OCI-LY3 (cell line): ENCODE data around the gene DPP3.
"Not testable (repeated sequence)": the region's sequence is repeated elsewhere in the genome, so short reads cannot be mapped to it uniquely, and the experiment has no call there.

ENCODE experiments used
- H2AFZ ChIP-seq: fragments of 200-600, 300-600 bp; shearing (Covaris generic); 2 replicates; pipeline ENCODE4 v1.6.0; 2014; ENCODE audit warnings: antibody characterized with exemption, low read depth, low read length
- H3K27ac ChIP-seq: fragments of 200-600, 300-600 bp; sonication (generic); 2 replicates; pipeline ENCODE4 v1.5.1; 2014; ENCODE audit warnings: mild to moderate bottlenecking, low read length, moderate library complexity, mixed read lengths
- H3K27me3 ChIP-seq: fragments of 200-600, 300-600 bp; sonication (generic); 2 replicates; pipeline ENCODE4 v1.6.1; 2014; ENCODE audit warnings: low read depth, low read length, mixed read lengths
- H3K36me3 ChIP-seq: fragments of 200-600, 300-600 bp; sonication (generic); replicated peaks from 2 replicates; pipeline ENCODE3; 2014; ENCODE audit warnings: low read depth, low read length, mixed read lengths
- H3K4me1 ChIP-seq: fragments of 300-600, 200-600 bp; sonication (generic); 2 replicates; pipeline ENCODE4 v1.6.1; 2014; ENCODE audit warnings: low read length, mixed read lengths
- H3K4me2 ChIP-seq: fragments of 200-600, 300-600 bp; sonication (generic); 2 replicates; pipeline ENCODE4 v1.6.1; 2014; ENCODE audit warnings: low read length, mixed read lengths
- H3K4me3 ChIP-seq: fragments of 300-600, 200-600 bp; sonication (generic); 2 replicates; pipeline ENCODE4 v1.5.1; 2014; ENCODE audit warnings: antibody characterized with exemption, mild to moderate bottlenecking, low read length, moderate library complexity
- H3K79me2 ChIP-seq: fragments of 300-600, 200-600 bp; shearing (Covaris generic); 2 replicates; pipeline ENCODE4 v1.6.1; 2014; ENCODE audit warnings: mild to moderate bottlenecking, low read length, mixed read lengths
- H3K9ac ChIP-seq: fragments of 300-600, 200-600 bp; shearing (Covaris generic); 2 replicates; pipeline ENCODE4 v1.6.0; 2014; ENCODE audit warnings: mild to moderate bottlenecking, low read length, moderate library complexity
- H3K9me3 ChIP-seq: fragments of 200-600, 300-600 bp; shearing (Covaris generic); 2 replicates; pipeline ENCODE4 v1.6.1; 2014; ENCODE audit warnings: low read length, mixed read lengths; ENCODE audit not compliant: insufficient read depth
- H4K20me1 ChIP-seq: fragments of 200-600, 300-600 bp; sonication (generic); 2 replicates; pipeline ENCODE4 v1.6.1; 2016; ENCODE audit warnings: low read length, mixed read lengths; ENCODE audit not compliant: insufficient read depth
- CTCF ChIP-seq: fragments of 200-600, 300-600 bp; sonication (generic); IDR thresholded peaks from 2 replicates; pipeline ENCODE4 v1.5.1; 2014; ENCODE audit warnings: antibody characterized with exemption, low read length, low read depth
- EZH2phosphoT487 ChIP-seq: fragments of 200-600 bp; shearing (Covaris generic); IDR thresholded peaks from 2 replicates; pipeline ENCODE4 v1.6.1; 2018; ENCODE audit warnings: antibody characterized with exemption, mixed run types, low read depth

DPP3 gene

GRCh38 chr11:66438504-66439466 is 41.4 kb upstream of the DPP3 start, which contains the start of gene MRPL11:
Gene MRPL11 (minus strand): TSS chr11:66438848. CDS start chr11:66438754, 94 bp downstream.
- H2AFZ ChIP-seq: peak within 1 kb of the TSS; percentile 78
- peak within 1 kb of the TSS; percentile 66 for H3K27ac ChIP-seq
- H3K4me3 ChIP-seq: peak within 1 kb of the TSS; percentile 83
- peaks cover 5% of the 10 kb centered on the region for H3K4me1 ChIP-seq
- peak within 1 kb of the TSS; percentile 71 for H3K4me2 ChIP-seq
- no peaks in the 10 kb centered on the region for H3K9me3 ChIP-seq
- no peaks in the 10 kb centered on the region; the same call in 1 of the 2 replicates for H3K27me3 ChIP-seq
- no peak for TF ChIP-seq EZH2phosphoT487
- peak; percentile 84 for TF ChIP-seq CTCF
- peak within 1 kb of the TSS; percentile 65 for H3K9ac ChIP-seq
- H4K20me1 ChIP-seq: no peaks in the 10 kb centered on the region
- H3K79me2 ChIP-seq: peaks cover 9% of the 10 kb centered on the region
- H3K36me3 ChIP-seq: peaks cover 18% of the 10 kb centered on the region

- H4K20me1 ChIP-seq, H3K4me1 ChIP-seq, H3K9ac ChIP-seq, H3K27me3 ChIP-seq, H3K4me3 ChIP-seq, H3K9me3 ChIP-seq, H3K27ac ChIP-seq, H2AFZ ChIP-seq, H3K79me2 ChIP-seq, H3K4me2 ChIP-seq: not testable (repeated sequence)
- peaks cover 11% of the 10 kb centered on the region for H3K36me3 ChIP-seq
These were observed 39.9 kb upstream of the DPP3 start for GRCh38 chr11:66440101-66440939.

- not testable (repeated sequence) for H3K9me3 ChIP-seq, H3K4me2 ChIP-seq, H3K4me3 ChIP-seq, H3K79me2 ChIP-seq, H4K20me1 ChIP-seq, H3K27me3 ChIP-seq, H3K9ac ChIP-seq, H2AFZ ChIP-seq, H3K4me1 ChIP-seq, H3K27ac ChIP-seq
- H3K36me3 ChIP-seq: peaks cover 11% of the 10 kb centered on the region
These were observed 39.3 kb upstream of the DPP3 start for GRCh38 chr11:66440940-66441282.

GRCh38 chr11:66443602-66444001 is 36.6 kb upstream of the DPP3 start:
- Histone ChIP-seq H2AFZ (no peak overlapping the region), H3K9me3 (no peaks in the 10 kb centered on the region), H3K4me3 (no peak overlapping the region), H3K9ac (no peak overlapping the region), H3K4me2 (no peak overlapping the region), H3K27me3 (no peaks in the 10 kb centered on the region; the same call in 1 of the 2 replicates), H3K79me2 (no peaks in the 10 kb centered on the region), H3K36me3 (no peaks in the 10 kb centered on the region), H3K27ac (no peak overlapping the region), H3K4me1 (no peaks in the 10 kb centered on the region), H4K20me1 (no peaks in the 10 kb centered on the region)
- TF ChIP-seq CTCF (no peak), EZH2phosphoT487 (no peak)

GRCh38 chr11:66447012-66447411 is 33.2 kb upstream of the DPP3 start:
- Histone ChIP-seq H3K9ac (no peak overlapping the region), H4K20me1 (no peaks in the 10 kb centered on the region), H3K4me3 (no peak overlapping the region), H2AFZ (no peak overlapping the region), H3K27ac (no peak overlapping the region), H3K9me3 (no peaks in the 10 kb centered on the region), H3K36me3 (no peaks in the 10 kb centered on the region), H3K79me2 (no peaks in the 10 kb centered on the region), H3K27me3 (no peaks in the 10 kb centered on the region; the same call in 1 of the 2 replicates), H3K4me1 (no peaks in the 10 kb centered on the region), H3K4me2 (no peak overlapping the region)
- TF ChIP-seq CTCF (no peak), EZH2phosphoT487 (no peak)
